Suppressor macrophage treated with lipopolysaccharide for 4 hours (primary cell): Measurements from ENCODE around the gene USP21.

Source experiments
- DNase-seq: peaks from one replicate; pipeline ENCODE4 v3.0.0-alpha.2; 2020

USP21 gene

DNA sequence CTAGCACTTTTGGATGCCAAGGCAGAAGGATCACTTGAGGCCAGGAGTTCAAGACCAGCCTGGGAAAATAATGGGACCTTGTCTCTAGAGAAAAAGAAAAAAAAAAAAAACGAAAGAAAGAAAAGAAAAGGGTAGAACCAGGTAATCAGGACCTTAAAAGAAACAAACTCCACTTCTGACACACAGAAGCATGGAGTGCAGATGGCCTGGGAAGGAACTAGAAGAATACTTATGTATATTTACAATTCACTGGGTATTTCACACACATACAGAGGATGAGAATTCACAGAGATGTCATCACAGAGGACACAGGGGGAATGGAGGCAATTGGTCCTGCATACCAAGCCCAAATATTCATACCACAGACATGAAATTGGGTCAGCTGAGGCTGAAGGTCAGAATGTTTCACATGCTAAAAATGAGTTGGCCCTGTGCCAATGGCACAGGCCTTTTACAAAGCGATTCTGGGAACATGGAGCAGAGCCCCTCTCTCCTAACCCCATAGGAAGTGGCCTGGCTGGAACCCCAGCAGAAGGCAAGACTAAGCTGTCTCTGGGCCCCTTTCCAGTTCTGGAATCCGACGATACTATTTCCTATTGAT is 13.6 kb downstream of the USP21 start:
- DNase-seq: no peak

DNA sequence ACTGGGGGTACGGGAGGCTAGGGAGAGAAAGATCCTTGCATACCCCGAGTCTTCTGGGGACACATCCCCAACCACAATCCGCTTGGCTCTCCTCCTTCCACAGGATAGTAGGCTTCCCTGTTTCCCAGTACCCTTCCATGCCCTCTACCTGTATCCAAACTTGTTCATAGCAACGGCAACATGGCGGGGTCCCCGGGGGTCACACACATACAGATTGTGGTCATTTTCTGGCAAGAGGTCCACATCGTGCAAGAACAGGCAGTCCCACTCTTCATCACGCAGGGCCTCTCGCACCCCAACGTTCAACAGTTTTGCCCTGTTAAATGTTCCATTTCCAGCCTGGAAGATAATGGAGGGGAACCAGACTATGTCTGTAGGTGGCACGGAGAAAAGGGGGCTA is 14.4 kb downstream of the USP21 start:
- no peak for DNase-seq

DNA sequence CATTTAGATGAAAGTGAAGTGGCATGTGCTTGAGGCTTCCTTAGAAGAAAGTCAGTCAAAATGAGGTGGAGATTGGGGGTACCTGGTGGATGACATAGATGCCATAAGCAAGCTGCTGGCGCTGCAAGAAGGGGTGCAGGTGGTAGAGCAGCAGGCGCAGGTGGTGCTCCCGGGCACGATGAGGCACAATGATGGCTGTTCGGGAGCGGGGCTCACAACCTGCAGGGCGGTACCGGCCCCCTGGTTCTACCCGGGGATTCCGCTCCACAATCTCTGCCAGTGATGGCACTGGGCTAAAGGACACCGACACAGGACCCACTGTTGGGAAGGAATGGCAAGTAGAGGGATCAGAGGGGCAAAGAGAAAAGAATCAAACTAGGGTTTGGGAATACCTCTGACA is 15.6 kb downstream of the USP21 start:
- DNase-seq: no peak

DNA sequence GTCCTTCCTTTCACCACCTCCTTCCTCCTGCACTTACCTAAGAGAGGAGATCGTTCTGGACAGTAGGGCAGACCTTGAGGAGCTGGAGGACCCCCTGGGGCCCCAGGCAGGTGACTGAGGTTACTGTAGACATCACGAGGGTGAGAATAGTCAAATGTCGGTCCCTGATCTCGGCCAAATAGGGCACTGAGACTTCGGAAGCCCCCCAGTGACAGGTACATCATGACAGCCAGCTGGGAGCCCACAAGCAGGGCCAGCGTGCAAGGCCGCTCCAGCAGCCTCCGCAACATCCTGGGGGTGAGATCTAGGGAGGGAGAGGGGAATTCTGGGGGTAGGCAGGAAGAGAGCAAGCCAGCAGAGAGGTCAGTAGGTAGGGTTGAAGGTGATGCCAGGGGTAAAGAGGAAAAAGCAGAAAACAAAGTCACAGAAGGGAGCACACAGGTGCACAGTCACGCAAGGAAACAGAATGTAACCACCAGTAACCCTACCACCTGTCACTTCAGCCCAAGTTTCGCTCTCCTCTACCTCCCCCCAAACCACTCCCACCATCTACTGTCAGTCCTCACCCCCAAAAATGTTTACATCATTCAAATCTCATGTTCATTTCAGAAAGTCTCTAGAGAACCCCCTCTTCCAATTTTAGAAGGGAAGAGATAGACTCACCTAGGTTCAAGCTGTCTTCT is 16.6 kb downstream of the USP21 start:
- DNase-seq: no peak

DNA sequence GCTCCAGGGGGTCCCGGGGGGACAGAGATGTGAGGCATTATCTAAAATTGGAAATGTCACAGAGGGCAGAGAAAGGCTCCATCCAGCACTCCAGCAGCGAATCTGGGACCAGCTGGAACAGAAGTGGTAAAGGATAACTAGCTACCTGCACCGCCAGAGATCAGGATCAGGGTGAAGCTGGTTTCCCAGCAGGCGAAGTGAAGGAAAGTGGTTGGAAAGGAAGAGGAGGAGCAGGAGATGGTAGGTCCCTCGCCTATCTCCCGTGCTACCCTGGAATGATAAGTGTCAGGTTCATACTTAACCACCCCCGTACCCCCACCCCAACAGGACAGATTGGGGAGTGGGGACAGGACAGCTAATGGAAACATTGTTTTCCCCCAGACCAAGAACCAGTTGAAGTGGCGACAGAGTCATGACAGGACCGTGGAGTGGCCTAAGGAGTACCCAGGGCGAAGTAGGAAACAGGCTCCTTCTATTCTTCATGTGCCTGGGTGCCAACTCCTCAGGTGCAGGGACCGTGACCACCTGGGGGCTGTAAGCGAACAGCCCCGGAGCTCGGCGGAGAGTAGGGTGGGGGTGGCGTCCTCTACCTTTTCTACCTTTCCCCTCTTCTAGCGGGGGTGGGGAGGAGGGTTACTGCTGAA is 17.3 kb downstream of the USP21 start:
- DNase-seq: no peak

DNA sequence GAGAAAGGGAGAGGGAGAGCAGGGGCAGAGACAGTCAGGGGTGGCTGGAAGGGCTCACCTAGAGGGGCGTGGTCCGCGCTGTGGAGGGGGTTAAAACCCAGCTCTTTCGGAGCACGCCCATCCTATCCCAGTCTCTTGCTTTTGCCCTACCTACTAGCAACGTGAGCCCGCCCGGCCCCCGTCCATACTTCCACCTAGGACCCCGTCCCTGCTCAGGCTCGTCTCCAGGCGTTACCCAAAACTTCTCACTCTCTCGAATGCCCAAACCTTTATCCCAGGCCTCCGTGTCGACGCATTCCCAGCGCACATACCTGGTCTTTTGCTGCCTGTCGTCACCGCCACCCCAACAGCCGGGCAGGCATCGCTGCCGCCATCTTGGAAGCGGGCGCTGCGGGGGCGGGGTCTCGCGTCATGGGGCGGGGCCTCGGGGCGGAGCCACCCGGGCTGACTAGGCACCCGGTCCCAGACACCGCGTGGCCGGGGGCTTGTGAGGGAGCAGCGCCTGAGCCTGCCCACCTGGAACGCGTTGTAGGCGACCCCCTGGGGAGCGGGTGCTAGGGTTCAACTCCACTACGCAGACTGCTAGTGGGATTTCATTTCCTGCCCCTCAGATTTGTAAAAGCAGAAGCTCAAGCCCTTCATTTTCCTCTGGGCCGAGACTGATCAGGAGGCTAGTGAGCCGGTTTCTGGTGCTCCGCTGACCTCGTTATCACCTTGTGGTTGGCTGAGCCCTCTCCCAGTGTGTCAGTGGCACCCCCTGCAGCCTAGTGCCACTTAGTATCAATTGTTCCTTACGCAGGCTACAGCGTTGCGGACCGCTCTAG is 18.0 kb downstream of the USP21 start, which contains the start of gene B4GALT3:
Gene B4GALT3 (minus strand): TSS at position 396 of the 824 bp plus-strand sequence. CDS start 1,447 bp downstream, outside the sequence.
- peak; percentile 91 for DNase-seq

DNA sequence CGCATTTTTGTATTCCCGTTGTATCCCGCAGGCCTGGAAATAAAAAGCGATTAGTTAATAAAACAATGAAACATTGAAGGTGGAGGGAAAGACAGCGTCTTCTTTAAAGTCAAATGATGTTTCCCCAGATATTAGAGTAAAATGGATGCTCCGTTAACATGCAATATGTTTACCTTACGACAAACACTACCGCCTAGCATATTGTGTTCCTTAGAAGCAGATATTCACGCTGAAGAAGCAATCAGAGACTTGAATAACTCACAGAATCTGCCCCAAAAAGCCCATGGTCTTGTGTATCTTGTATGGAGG is 18.6 kb downstream of the USP21 start:
- DNase-seq: no peak

DNA sequence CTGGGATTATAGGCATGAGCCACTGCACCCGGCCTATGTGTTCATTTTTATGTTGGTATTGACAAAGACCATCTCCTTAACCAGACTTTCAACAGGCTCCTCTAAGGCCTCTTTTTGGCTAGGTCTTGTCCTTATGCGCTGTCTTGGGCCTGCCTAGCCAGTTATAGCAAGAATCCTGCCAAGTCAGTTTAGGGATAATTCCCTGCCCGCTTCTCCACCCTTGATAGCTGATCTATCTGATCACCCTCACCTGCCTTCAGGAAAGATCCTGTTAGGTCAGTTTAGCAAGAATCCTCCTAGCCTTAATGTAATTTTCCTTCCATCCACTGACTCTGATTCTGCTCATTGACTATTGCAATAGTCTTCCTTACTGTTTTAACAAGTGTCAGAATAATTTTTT is 20.4 kb downstream of the USP21 start:
- no peak for DNase-seq

DNA sequence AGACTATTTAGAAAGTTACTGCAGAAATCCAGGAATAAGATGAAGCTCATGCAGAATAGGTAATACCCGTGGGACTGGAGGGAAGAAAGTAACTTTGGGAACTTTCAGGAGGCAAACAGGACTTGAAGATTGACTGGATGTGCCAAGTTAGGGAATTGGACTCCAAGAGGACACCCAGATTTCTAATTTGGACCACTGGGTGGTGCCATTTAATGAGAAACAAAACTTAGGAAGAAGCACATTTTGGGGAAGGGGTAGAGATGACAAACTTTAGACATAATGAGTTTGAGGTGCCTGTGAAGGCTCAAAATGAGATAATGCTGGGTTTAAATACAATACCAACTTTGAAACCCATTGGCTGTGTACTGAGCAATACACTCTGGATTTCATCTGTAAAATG is 21.3 kb downstream of the USP21 start:
- DNase-seq: peak; percentile 47

DNA sequence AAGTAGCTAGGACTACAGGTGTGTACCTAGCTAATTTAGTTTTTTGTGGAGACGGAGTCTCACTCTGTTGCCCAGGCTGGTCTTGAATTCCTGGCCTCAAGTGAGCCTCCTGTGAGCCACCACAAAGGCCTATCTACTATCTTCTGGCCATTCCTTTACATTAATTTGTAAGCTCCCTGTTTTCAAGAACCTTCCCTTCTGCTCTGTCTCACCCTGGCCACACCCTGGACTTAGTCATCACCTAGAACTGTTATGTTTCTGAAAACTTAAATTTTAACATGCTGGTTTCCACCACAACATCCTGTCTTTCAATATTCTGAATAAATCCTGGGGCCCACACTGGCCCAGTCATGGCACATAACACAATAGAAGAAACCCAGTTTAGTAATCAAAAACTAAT is 22.9 kb downstream of the USP21 start:
- peak; percentile 61 for DNase-seq

DNA sequence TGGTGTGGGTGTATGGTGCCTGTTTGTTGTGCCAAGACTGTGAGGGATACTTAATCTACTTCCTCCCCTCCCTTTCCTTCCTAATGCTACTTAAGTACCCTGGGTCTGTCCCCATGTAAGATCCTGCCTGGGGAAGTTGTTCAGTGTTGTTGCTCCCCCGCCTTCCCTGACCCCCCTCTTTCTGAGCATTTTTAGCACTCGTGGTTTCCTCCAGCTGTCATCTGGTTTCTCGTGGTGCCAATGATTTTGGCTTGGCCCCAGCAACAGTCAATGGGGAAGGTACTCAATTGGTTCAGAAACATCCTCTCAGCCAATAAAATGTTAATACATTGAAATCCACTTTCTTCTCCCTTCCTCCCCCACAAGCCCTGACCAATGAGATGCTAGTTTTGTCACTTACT is 26.0 kb downstream of the USP21 start:
- DNase-seq: peak; percentile 84

DNA sequence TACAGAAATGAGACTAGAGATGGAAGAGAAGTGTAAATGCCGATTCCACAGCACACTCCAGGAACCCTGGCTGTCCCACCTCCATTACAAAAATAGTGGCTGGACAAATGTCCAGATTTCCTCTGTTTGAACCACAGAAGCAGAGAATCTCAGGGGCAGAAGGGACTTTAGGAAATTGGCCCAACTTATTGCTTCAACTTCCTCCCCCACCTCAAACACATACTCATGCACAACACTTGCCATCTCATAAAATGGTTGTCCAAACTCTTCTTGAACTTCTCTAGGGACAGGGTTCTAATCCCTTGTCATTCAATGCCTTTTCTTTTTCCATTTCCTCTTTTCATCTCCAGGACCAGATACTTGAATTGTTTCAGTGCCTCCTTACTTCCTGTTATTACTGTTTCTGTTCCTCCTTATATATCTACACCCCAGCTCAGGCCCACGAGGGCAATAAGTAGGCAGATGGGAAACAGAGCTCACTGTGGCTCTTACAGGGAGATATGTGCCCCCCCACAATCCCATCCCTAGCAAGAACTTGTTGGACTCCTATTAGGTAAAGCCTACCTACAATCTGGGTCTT is 26.5 kb downstream of the USP21 start:
- peak; percentile 91 for DNase-seq

DNA sequence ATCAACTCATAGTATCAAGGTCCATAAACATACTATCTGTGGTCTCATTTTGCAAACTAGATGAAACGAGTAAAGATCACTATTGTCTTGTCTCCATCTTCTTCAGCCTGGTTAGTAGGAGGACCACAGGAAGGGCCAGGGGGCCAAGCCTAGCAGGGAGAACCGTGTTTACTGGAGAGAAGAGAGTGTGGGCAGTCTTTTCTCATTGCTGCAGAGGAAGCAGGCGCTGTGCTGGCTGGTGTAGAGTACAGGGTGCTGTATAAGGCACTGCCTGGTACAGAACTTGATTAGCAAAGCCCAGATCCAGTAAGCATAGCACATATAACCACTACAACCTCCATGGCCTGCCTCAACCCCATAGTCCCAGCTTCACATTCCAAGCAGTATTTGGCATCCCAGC is 28.0 kb downstream of the USP21 start:
- no peak for DNase-seq

DNA sequence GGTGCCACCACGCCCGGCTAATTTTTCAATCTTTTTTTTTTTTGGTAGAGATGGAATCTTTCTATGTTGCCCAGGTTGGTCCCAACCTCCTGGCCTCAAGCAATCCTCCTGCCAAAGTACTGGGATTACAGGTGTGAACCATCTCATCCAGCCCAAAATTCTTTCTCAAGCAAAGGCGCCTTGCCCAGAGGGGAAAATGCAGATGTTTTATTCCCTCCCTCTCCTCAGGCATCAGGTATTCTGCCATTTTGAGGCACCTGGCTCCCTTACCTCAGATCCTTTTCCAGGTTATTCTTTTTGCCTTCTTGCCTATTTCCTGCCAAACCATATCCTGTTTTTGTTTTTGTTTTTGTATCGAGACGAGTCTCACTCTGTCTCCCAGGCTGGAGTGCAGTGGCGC is 29.1 kb downstream of the USP21 start:
- DNase-seq: no peak

DNA sequence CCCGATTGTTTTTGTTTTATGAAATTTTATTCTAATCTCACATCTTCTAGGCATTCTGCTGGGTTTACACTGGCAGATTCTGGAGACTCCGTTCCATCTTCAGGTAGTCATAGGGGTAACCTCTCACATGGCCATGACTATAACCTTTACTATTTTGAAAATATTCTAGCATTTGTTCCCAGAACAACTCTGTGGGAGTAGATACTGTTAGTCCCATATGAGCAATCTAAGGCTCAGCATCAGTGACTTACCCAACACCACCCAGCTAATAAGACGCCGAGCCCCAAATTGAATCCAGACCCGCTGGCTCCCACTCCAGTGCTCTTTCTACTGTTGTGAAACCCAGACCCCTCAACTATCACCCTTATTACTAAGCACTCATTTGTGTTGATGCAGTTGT is 29.7 kb downstream of the USP21 start:
- DNase-seq: no peak

DNA sequence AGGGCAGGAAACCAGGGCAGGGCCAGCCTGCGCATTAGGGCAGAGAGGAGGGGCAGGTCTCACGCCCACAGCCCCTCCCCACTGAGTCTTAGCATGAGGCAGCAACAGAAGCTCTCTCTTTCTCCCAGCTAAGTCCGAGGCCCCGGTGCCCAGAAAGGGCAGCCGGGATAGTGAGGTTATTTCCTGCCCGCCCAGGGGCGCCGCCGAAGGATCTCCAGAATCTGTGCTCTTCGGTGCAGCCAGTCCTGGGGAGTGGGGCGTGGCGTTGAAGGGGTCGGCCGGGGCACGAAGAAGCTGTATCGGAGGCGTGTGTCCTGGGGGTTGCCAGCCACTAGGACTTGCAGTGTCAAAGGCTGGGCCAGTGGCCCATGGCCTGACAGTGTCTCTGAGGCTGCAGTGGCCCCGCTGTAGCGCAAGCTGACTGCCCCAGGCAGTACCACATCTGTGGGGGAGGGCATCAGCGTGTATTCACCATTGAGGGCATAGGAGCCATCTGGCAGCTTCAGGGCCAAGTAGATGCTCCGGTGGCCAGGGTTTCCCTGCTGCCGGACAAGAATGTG is 31.7 kb downstream of the USP21 start:
- DNase-seq: no peak

DNA sequence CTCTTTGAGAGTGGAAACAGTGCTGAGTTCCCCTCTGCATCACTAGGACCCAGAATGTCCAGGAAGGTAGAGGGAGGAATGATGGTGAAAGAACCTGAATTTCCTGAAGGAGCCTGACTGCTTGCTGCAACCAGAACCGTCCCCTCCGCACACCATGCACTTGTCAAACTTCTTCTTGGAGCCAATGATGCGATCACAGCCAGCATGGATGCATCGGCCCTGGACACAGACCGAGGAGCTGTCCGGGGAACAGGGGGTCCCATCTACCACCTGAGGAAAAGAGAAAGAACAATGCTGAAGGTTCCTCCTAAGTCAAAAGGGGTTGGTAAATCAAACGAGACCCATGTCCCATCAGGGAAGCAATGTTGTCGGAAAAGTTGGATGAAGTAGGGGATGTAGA is 32.7 kb downstream of the USP21 start:
- DNase-seq: no peak

DNA sequence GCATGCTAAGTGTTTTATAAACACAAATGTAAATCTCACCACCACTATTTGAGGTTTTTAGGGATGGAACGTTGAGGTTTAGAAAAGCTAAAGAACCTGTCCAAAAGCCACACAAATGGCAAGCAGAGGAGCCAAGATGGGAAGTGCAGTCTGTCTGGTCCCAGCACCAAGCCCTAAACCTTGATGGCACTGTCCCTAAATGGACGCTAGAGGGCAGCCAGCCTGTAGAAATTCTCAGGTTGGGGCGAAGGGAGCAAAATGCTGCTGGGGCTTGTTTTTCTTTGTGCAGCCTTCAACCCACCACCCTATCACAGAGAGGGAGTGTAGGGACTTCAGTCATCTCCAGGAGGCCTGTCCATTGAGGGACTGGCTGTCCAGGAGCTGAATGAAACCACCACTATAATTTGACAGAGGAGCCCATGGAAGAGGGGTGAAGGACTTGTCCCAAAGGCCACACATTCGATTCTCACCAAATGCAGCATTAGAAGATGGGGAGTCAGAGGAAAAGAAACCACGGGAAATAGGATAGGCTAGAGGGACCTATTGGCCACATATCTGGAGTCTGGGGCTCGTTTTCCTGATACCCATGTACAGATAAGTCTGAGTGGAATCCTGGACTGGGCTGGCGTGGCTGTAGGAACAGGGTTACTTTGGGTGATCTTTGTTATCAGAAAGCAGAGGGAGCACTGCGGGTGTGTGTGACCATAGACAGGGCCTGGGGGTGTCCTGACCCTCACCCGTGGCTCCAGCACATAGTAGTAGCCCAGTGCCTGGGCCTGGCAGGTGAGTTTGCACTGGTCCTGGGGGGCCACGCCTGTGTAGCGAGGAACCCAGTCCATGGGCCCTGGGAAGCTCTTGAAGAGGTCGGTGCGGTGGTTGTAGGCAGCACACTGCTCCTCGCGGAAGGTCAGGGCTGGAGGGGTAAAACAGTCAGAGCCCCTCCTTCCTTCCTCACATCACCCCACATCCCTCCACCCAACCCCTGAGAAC is 33.5 kb downstream of the USP21 start:
- peak; percentile 84 for DNase-seq

DNA sequence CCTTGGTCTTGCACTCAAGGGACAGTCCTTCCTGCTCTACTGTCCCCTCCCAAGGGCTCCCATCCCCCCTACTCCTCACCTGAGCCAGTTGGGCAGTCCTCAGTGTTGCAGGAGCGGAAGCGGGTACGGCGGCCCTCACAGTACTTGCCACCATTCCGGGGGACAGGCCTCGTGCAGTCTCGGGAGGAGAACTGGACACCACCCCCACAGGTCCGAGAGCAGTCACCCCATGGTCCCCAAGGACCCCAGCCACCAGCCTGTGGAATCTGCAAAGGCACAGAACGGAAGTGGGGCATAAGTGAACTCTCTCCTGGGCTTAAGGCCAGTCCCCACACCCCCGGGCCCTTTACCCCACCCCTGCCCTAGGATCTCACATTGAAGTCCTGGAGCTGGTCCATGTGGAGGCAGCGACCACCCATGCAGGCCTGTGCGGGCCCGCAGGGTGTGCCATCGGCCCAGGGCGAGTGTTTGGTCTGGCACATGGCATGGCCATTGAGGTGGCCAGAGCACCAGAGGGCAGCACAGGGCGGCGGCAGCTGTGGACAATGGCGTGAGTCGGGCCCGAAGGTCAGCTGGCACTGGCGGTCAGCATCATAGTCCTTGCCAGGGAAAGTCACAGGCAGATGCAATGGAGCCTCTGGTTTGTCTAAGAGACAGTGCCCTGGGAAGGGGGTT is 34.4 kb downstream of the USP21 start:
- no peak for DNase-seq

DNA sequence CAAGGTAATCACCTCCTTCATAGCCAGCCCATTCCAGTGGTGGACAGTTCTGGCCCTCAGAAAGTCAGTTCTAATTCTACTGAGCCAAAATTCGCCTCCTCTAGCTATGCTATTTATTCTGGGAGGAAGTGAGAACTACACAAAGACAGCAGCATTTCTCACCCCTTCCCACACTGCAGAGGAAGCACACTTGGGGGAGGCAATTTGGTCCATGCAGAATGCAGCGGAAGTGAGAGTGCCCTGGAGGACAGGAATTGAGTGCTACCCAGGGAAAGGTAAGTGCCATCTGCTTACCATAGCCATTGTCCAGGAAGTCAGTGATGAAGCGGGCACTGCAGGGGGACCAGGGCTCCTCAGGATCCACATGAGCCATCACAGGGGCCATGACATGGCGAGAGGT is 35.9 kb downstream of the USP21 start:
- peak; percentile 77 for DNase-seq

DNA sequence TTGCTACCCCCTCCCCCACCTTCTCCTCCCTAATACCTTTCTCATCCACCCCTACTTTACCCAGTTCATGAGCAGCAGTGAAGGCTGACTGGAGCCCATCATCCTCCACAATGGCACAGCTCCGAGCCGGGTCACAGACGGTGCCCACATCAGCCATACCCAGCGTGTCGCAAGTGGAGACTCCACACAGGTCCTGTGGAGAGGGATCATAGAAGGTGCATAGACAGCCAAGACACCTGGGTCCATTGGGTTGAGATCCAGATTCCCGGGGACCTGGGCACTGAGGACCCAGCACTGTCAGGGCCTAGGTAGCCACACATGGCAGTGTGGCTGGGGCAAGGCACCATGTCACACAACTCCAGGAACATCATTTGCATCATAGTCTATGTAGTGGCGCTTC is 36.8 kb downstream of the USP21 start:
- no peak for DNase-seq
